NB4 (cell line): ENCODE data around the gene GNRHR.

Experiments
- CTCF ChIP-seq: IDR thresholded peaks from one replicate; pipeline ENCODE4 v1.5.1; 2012; ENCODE audit warnings: low read depth, low read length
- POLR2A ChIP-seq: IDR thresholded peaks from 2 replicates; pipeline ENCODE4 v1.6.1; 2011; ENCODE audit warnings: mild to moderate bottlenecking; ENCODE audit not compliant: insufficient read length; ENCODE audit errors: extremely low read depth

- TF ChIP-seq CTCF (no peak), POLR2A (no peak)
These were observed 11.0 kb downstream of the GNRHR start for GRCh38 chr4:67743194-67743593.
